DMS 273 (cell line): Measurements from ENCODE around the gene SERP2.

Source experiments
- DNase-seq: peaks from one replicate; lab custom pipeline; 2025; ENCODE audit not compliant: unreplicated experiment; lab: John Stamatoyannopoulos, UW

SERP2 gene

GRCh38 chr13:44407891-44408290 is 34.3 kb downstream of the SERP2 start:
- DNase-seq, result no peak

GRCh38 chr13:44409595-44409994 is 36.0 kb downstream of the SERP2 start:
- no peak for DNase-seq

- no peak for DNase-seq
These were observed 36.8 kb downstream of the SERP2 start for GRCh38 chr13:44410328-44410859.

GRCh38 chr13:44411841-44412240 is 38.2 kb downstream of the SERP2 start:
- DNase-seq, result no peak

- DNase-seq, result no peak
These were observed 38.8 kb downstream of the SERP2 start for GRCh38 chr13:44412346-44412935.

GRCh38 chr13:44413095-44413494 is 39.5 kb downstream of the SERP2 start:
- DNase-seq, result no peak

GRCh38 chr13:44414716-44415115 is 41.1 kb downstream of the SERP2 start:
- no peak for DNase-seq

GRCh38 chr13:44415815-44416214 is 42.2 kb downstream of the SERP2 start:
- DNase-seq, result no peak

GRCh38 chr13:44416301-44416700 is 42.7 kb downstream of the SERP2 start:
- DNase-seq, result no peak

GRCh38 chr13:44416744-44417143 is 43.1 kb downstream of the SERP2 start:
- no peak for DNase-seq

- DNase-seq, result no peak
These were observed 43.8 kb downstream of the SERP2 start for GRCh38 chr13:44417446-44417845.

GRCh38 chr13:44417876-44418275 is 44.3 kb downstream of the SERP2 start:
- no peak for DNase-seq

GRCh38 chr13:44420376-44421220 is 47.0 kb downstream of the SERP2 start:
- no peak for DNase-seq

GRCh38 chr13:44421853-44422525 is 48.4 kb downstream of the SERP2 start:
- DNase-seq, result no peak

- no peak for DNase-seq
These were observed 49.4 kb downstream of the SERP2 start for GRCh38 chr13:44422755-44423643.

- no peak for DNase-seq
These were observed 50.2 kb downstream of the SERP2 start for GRCh38 chr13:44423824-44424223.

- peak; percentile 48 for DNase-seq
These were observed 51.6 kb downstream of the SERP2 start for GRCh38 chr13:44425041-44425814.

GRCh38 chr13:44425815-44426078 is 52.1 kb downstream of the SERP2 start:
- DNase-seq, result peak; percentile 48

GRCh38 chr13:44426461-44426860 is 52.8 kb downstream of the SERP2 start:
- DNase-seq, result no peak

- DNase-seq, result no peak
These were observed 55.7 kb downstream of the SERP2 start for GRCh38 chr13:44429311-44429710.
